ENCODE data around the gene SMYD5. TPM values are rescaled to one million over a fixed set of nuclear protein-coding genes. Genes with fewer than 3 reads are reported as not detected.
"Not testable (repeated sequence)": the region's sequence is repeated elsewhere in the genome, so short reads cannot be mapped to it uniquely, and the experiment has no call there.

SMYD5 gene
- total RNA-seq (2014; rRNA removed; shearing (Covaris generic)) = 31.5 and 31.9 TPM in 2 replicates

DNA sequence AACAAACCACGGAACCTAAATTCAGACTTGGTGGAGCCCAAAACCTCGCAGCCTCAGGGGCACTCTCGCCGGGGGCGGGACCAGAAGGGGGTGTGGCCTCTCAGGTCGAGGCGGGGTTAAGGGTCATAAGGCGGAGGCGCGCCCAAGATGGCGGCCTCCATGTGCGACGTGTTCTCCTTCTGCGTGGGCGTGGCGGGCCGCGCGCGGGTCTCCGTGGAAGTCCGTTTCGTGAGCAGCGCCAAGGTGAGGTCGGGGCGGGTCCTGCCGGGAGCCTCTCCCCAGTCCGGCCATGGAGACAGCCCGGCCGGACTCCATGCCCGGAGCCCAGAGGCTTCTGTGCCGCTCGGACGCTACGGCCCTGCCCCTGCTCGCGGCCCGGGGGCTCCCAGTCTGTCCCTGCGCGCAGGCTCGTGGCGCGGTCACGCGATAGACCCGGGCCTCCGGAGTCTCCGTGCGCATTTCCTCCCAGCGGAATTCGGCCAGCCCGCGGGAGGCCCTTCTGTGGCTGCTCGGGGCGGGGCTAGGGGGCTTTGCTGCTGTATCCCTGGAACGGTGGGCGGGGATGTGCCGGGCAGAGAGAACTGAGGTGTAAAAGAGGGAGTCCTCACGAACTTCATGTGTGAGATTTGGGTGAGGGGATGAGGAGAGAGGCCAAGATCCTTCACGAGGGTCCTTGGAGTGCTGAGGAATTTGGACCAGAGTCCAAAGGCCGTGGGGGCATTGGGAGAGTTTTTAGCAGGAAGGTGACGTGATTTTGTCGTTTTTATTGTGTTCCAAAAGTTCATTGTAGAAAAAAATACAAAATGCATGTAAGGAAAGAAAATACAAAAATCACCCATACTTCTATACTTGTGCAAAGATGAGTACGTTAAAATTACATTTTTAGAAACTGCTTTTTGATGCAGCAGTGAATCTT, at the start of gene SMYD5:
Gene SMYD5, plus strand, starts transcription at position 126 of the 916 bp plus-strand sequence. Its CDS starts 22 bp downstream, at position 148.
- peak; percentile 85 for DNase-seq (ENCODE audit: low read depth)

DNA sequence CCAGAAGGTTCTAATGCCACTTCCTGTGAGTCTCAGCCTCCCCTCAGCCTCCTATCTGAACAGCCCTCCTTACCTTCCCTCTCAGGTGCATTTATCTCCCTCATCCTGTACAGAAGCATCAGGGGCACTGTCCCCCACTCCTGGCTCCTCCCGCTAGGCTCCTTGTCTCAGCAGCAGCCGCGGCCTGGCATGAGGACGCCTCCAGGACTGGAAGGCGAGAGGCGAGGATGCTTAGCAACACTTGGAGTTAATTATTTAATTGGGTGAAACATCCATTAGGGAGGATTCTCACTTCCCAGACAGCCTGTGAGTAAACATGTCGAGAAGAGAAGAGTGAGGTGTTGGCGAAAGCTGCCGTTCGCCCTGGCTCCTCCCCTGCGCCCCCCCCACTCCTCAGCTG, 48.1 kb upstream of the SMYD5 start:
- DNase-seq (ENCODE audit: low read depth) = not testable (repeated sequence)

DNA sequence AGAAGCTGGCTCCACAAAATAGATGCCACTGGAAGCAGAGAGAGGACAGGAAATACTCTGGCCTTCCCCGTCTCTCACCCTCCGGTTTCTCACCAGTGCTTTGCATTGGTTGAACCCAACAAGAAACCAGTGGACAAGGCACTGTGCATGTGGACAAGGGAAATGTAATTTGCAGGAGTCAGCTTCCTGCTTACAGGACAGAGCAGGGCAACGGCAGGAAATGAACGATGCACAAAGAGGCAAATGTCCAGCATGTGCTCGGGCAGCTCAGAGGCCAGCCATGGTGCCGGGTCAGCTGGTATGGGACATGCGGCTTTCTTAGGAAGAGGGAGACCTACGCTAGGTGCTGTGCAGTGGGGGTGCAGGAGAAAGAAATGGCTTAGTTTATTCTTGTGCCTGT, 47.2 kb upstream of the SMYD5 start:
- DNase-seq (ENCODE audit: low read depth) = not testable (repeated sequence)

DNA sequence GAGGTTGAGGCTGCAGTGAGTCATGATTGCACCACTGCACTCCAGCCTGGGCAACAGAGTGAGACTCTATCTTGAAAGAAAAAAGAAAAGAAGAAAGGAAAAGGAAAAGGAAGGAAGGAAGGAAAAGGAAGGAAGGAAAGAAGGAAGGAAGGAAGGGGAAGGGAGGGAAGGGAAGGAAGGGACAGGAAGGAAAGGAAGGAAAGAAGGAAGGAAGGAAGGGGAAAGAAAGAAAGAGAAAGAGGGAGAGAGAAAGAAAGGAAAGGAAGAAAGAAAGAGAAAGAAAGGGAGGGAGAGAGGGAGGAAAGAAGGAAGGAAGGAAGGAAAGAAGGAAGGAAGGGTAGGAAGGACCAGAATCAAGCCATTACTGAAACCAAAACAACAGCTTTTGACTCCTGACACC, 45.7 kb upstream of the SMYD5 start:
- DNase-seq (ENCODE audit: low read depth) = not testable (repeated sequence)

DNA sequence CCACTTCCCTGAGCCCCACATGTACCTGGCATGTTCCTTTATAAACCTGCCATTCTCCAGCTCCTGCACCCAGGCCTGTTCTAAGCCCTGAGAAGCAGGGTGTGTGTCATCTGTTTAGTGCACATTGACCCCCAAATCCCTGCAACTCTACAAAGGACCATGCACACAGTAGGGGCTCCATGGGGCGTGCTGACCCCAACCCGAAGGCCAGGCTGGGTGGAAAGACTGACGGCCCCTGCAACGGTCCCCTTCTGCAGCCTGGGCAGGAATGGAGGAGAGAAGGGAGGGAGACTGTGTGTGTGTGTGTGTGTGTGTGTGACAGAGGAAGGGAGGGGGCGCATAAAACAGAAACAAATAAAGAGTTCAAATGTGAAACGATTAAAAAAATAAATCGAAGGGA, 43.7 kb upstream of the SMYD5 start:
- DNase-seq (ENCODE audit: low read depth) = not testable (repeated sequence)

DNA sequence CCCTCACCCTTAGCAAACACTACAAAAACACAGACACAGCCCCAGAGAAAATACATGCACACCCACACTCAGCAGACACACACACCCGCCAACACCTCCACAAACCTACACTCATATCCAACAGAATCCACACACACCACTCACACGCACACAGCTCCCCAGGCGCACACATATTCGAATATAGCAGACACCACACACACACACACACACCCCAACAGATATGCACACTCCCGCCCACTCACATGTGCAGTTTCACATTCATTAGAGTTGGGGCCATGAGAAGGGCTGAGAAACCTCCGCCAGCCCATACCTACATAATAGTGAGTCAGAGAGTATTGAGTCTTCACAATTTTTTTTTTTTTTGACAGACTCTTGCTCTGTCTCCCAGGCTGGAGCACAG, 41.1 kb upstream of the SMYD5 start:
- DNase-seq (ENCODE audit: low read depth) = peak; percentile 55

DNA sequence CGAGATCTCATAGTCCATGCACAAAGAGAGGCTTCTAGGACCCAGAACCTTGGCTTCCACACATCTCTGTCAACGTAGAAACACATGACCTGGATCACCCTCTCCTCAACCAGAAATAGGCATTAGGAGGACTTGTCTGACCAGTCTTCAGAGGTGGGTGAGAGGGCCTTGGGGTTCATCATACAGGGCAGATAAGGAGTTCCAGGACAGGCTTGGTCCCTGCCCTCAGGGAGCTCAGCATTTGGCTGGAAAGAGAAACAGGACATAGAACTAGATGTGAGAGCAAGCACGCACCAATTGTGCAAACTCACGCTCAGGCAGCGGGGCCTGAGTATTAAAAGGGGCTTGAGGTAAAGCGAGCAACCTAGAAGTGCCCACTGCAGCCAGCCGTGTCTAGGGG, 40.3 kb upstream of the SMYD5 start:
- DNase-seq (ENCODE audit: low read depth) = no peak

DNA sequence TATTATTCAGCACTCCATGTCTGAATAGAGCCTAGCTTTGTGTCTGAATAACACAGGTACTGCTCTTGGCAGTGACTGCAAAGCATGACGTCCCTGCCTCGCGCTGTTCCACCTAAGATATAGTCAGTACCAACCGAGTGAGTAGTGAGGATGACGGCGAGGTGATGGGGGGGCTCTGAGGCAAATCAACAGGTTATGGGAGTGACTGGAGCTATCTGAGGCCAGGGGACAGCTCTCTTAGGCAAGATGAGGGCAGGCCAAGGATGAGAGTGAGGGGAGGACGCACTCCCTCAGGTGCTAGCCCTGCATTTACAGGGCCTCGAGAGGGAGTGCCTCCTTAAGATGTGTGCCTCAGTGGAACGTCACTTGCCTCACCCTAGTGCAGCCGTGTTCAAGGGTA, 39.8 kb upstream of the SMYD5 start:
- no peak for DNase-seq (ENCODE audit: low read depth)

DNA sequence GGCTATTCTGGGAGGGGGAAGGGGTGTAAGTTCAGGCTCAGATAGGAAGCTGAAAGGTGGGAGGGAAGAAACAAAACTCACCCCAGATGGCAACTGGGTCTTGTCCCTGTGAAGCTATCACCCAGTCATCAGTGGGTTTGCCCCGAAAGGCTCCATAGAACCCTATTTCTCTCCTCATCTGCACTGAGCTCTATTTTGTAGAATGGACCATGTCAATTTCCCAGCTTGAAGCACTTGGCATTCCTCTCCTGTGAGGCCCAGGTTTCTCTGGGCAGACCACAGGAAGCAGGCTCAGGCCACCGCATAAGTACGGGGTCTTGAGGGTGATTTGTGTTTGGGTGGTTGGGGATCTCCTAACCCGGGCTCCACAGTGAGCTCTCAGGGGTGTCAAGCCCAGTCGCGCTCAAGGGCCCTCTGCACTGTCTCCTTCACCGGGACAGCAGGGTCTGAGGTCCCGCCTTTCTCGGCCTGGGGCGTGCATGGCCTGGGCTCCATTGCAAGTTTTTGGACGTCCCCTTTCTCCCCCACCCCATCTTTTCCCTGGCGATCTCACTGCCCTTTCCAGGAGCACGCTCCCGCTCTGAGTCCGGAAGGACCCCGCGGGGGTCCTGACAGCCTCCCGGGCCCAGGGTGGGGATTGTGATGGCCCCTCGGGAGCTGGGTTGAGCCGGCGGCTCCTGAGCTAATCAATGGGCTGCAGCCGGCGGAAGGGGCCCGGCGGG, 38.9 kb upstream of the SMYD5 start:
- DNase-seq (ENCODE audit: low read depth) = no peak

DNA sequence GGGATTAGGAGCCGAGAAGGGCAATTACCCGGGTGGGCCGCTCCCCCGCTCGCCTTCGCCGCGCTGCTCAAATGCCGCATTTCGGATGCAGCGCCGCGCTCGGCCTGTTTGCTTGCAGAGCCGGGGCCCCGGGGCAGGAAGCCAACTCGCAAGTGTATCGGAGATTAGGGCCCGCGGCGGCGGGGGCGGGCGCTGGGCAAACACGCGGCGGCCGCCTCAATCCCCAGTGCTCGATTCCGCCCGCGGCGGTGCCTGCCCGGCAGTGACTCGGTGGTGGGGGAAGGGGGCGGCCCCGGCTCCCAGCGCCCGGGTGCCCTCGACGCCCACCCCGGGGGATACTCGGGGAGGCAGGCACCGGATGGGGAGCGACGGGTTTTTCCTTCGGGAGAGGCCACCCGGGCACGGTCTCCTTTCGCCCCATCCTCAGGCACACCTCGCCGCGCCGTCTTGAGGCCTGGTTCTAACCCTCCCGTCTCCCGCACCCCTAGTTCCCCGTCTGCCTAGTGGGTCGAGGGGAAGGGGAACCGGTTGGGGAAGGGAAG, 38.3 kb upstream of the SMYD5 start:
- DNase-seq (ENCODE audit: low read depth) = peak; percentile 73

DNA sequence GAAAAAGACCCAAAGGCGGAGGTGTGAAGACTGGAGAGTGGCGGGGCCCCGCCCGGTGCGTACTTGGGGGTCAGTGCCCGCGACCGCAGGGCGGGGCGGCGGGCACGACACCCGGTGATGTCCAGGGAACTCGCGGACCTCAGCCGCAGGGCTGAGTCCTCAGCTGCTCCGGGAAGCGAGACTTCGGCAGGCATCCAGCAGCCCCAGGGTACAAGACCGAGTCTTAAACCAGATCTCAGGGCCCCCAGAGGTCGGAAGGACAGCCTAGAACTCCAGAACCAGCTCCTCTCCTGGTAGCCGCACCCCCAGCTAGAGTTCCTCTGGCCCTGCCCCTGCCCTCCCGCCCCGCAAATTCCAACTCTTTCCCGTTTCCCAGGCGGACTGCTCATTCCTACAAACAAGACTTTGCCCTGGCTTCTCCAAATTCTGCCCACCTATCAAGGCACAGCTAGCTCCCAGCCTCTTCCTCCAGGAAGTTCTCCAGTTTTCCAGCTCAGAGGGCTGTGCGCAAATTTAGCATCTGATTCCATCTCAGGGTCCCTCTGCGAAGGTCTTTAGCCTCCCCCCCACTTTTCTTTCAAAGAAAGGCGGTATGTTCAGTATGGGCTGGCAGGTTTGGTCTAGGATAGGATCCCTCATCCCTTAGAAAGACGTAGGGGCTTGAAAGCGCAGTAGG, 37.7 kb upstream of the SMYD5 start:
- DNase-seq (ENCODE audit: low read depth) = no peak

DNA sequence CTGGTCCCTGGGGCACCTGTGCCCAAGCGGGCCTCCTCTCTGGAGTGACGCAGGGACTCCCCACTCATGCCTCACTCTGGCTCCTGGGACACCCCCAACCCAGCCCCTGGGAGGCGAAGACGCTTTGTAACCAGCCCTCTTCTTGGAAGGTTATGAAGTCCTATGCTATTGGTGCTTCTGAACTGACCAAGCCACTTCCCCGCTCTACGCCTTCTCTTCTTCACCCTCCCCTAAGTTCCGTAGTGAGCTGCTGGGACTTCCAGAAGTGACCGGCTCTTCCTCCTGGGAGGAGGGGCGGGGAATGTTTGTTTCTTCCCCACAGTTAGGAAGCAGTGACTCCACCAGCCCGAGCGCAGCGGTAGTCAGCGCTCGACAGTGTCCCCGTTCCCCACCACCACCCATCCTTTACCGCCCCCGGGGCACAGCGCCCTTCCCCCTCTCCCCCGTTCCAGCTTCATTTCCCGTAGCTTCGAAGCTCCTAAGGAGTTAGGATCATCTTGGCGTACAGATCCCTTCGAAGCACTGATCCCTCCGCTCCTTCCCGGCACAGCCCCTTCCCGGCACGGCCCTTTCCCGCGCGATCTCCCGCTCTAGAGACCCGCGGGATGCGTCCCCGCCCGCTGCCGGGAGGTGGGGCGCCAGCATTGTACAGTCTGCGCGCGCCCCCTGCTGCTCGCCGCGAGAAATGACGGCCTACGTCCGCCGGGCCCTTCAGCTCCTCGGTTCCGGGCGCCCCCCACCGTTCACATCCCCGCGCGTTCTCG, 37.0 kb upstream of the SMYD5 start:
- peak; percentile 93 for DNase-seq (ENCODE audit: low read depth)

DNA sequence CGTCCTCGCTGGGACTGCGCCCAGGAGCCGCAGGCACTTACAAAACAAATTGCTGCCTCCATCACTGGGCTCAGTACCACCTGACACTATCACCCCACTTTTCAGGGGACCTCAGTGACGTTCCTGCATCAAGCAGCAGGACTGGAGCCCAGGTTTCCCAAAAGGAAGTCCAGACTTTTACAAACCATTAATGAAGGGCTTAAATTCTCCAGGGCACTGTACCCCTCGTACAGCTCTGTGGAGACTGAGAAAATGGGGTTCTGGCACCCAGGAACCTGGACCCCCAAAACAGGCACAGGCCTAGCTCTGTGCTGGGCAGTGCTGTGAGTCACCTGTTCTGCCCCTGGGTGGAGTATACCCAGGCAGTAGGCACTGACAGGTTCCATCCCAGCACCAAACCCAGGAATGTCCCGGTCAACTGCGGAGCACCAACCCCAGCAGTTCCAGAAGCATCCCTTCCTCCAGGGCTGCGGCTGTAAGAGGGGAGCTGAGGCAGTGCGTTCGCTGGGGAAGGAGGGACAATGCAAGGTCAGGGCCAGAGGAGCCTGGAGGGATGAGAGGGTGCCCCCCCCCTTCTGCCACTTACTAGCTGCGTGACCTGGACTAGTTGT, 36.3 kb upstream of the SMYD5 start:
- no peak for DNase-seq (ENCODE audit: low read depth)

DNA sequence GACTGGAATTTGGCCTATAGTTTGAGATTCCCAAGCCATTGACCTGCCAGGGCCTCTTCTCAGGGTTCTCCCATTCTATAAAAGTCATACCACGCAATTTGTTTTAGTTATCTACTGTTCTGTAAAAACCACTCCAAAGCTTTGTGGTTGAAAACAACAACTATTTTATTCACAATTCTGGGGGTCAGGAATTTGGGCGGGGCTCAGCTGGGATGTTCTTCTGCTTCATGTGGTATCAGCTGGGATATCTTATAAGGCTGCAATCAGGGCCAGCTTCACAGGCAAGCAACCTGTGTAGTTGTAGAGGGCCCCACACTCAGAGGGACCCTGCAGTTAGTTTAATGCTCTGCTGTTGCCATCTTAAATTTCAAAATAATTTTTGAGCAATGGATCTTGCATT, 28.1 kb upstream of the SMYD5 start:
- DNase-seq (ENCODE audit: low read depth) = no peak

DNA sequence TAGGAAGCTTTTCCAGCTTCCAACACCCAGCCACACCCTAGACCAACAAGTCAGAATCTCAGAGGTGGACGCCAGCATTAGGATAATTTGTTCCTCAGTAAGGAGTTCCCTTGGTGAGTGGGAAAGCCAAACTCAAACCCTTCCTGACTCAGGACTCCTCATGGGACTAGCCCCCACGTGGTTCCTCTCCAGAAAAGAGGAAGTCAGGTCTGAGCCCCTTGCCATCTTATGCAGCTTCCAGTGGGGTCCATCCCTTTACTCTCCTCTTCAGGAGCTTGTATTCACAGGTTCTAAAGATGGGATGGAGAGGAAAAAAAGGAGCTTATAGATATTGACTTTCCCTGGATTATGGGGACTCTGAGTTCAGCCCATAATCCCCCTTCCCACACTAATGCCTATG, 26.5 kb upstream of the SMYD5 start:
- no peak for DNase-seq (ENCODE audit: low read depth)

DNA sequence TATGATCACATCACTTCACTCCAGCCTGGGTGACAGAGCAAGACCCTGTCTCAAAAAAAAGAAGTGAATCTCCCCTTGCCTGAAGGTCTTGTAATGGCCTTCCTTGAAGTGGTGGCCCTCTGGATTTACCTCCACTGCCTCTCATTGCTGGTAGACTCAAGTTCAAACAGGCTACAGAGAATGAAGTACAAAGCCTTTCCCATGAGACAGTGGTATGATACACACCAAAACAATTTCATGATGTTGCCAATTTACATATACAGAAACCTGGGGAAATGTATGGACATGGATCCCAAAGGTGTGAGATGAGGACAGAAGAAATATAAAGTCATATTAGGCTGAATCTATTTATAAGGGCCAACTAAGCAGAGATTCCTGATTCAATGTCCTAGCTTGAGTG, 16.5 kb upstream of the SMYD5 start:
- DNase-seq (ENCODE audit: low read depth) = no peak

DNA sequence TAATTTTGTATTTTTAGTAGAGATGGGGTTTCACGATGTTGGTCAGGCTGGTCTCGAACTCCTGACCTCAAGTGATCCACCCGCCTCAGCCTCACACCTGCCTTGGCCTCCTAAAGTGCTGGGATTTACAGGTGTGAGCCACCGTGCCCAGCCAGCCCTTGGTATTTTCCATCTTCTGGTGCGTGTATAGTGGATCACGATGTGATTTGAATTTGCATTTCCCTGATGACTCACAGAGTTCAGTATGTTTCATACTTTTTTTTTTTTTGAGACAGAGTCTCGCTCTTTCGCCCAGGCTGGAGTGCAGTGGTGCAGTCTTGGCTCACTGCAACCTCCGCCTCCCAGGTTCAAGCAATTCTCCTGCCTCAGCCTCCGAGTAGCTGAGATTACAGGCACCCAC, 13.8 kb upstream of the SMYD5 start:
- peak; percentile 38 for DNase-seq (ENCODE audit: low read depth)

DNA sequence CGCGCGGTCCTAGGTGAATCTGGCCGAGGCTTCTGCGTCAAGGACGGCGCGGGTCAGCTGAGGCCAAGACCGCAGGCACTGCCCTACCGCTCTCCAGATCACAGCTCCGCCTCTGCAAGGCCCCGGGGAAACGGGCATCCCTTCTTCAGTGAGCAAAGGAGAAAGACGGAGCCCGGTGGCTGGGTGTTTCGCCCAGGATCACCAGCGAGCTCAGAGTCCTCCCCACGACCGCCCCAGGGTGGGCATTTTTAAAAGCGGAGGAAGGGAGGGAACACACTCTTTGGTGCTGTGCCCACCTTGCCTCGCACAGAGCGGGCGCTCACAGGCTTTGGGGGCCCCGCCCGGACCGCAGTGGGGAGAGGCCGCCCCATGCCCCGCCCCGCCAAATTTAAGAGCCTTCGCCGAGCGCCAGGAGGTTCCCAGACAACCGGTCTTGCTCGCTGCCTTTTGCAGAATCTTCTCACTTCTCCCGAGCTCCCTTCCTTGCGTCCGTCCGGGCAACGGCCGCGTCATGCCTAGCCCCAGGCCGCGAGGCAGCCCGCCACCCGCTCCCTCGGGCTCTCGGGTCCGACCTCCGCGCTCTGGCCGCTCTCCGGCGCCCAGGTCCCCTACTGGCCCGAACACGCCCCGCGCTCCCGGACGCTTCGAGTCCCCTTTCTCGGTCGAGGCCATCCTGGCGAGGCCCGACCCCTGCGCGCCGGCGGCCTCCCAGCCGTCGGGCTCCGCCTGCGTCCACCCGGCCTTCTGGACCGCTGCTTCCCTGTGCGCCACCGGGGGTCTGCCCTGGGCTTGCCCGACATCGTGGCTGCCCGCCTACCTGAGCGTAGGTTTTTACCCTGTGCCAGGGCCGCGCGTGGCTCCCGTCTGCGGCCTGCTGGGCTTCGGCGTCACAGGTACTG, 11.6 kb upstream of the SMYD5 start, which contains the start of gene NOTO:
Gene NOTO, plus strand, starts transcription at position 419 of the 899 bp plus-strand sequence. Its CDS starts 93 bp downstream, at position 512.
- DNase-seq (ENCODE audit: low read depth) = peak; percentile 16

DNA sequence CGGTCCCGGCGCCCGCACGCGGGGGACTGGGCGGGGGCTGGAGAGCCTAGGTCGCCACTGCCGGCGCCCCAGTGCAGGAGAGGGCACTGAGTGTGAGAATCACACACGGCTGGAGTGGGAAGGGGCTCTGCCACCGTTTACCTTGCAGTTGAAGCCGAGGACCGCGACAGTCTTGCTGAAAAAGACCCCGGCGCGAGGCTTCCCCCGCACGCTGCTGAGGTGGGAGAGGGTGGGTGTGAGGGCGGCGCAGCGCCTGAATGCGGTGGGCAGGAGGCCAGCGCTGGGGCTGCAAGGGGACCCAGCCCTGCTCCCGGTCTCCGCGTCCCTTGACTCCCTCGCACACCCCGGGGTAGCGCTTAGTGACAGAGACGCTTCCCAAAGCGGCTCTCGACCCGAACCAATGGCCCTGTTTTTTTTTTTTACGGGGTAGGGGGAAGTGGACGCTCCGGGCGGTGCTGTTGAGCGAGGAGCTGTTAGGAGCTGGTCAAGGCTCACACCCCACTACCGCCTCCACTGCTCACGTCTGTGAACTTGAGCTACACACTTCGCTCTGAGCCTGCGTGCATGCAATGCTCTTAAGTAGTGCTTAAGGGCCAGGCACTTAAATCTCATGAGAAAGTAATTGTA, 10.9 kb upstream of the SMYD5 start:
- DNase-seq (ENCODE audit: low read depth) = no peak

Measured in Daoy (cell line).